K562 (cell line): ENCODE results near the gene CNBD2. TPM values are rescaled to one million over a fixed set of nuclear protein-coding genes. Genes with fewer than 3 reads are reported as not detected.
A peak's percentile ranks its signal among the peaks of the same experiment; 100 is the strongest.

Experiments used
- CBX1 ChIP-seq: sonication (generic); IDR thresholded peaks from 2 replicates; pipeline ENCODE4 v1.6.1; 2016; ENCODE audit warnings: antibody characterized with exemption, low read depth, mild to moderate bottlenecking
- CCAR2 ChIP-seq: fragments of 200-400 bp; formaldehyde crosslinking; IDR thresholded peaks from 2 replicates; pipeline ENCODE4 v1.6.1; 2017; ENCODE audit warnings: mild to moderate bottlenecking, low read depth, low read length
- CHD7 ChIP-seq: fragments of 200-600 bp; sonication (generic); IDR thresholded peaks from one replicate; pipeline ENCODE4 v1.6.1; 2012; ENCODE audit warnings: mild to moderate bottlenecking, low read depth, low read length, inconsistent platforms
- ELF2 ChIP-seq: fragments of 250-450 bp; sonication (Bioruptor Pico); IDR thresholded peaks from 2 replicates; pipeline ENCODE4 v1.5.0; 2021; ENCODE audit warnings: mild to moderate bottlenecking
- MED1 ChIP-seq: sonication (generic); formaldehyde crosslinking; IDR thresholded peaks from 2 replicates; pipeline ENCODE4 v1.8.1; 2023; ENCODE audit warnings: missing genetic modification reagents, borderline replicate concordance
- PHF8 ChIP-seq: fragments of 200-600 bp; sonication (generic); IDR thresholded peaks from 2 replicates; pipeline ENCODE4 v1.6.1; 2012; ENCODE audit warnings: mixed run types, mild to moderate bottlenecking, inconsistent platforms, low read length, moderate library complexity, borderline replicate concordance
- PYGO2 ChIP-seq: fragments of 450-650 bp; IDR thresholded peaks from 2 replicates; pipeline ENCODE4 v1.6.1; 2016; ENCODE audit warnings: mild to moderate bottlenecking, missing genetic modification characterization, moderate library complexity, missing compliant biosample characterization
- SP1 ChIP-seq: sonication (generic); formaldehyde crosslinking; IDR thresholded peaks from 2 replicates; pipeline ENCODE4 v1.8.1; 2022; ENCODE audit warnings: mild to moderate bottlenecking, missing genetic modification reagents
- ZBTB2 ChIP-seq: fragments of 450-650 bp; IDR thresholded peaks from 2 replicates; pipeline ENCODE4 v1.6.1; 2016; ENCODE audit warnings: antibody characterized with exemption
- ZNF395 ChIP-seq: fragments of 200-800 bp; sonication (Bioruptor generic); IDR thresholded peaks from 2 replicates; pipeline ENCODE4 v1.6.1; 2017; ENCODE audit warnings: missing genetic modification characterization, missing compliant biosample characterization
- ZNF77 ChIP-seq: fragments of 250-450 bp; sonication (Bioruptor Pico); IDR thresholded peaks from 2 replicates; pipeline ENCODE4 v1.5.0; 2020
- polyA plus RNA-seq, 8 experiments: library from polyadenylated mRNA; depleted of rRNA in 4 of 8; stranded (reverse) in 5 of 8; unstranded in 3 of 8; fragments of >200 nt; fragmentation: Nextera tagmentation in 2 of 8; fragmentation: Illumina TruSeq in 1 of 8; extraction: Ambion mirVana in 2 of 8; extraction: Trizol in 1 of 8; gene quantifications; 2 replicates each; pipeline versions ENCODE4 v1.2.1 to v1.2.3, GENCODE V29; 2011 to 2014; ENCODE audit warnings: inconsistent platforms in 1 of 8, missing spikeins in 1 of 8
- total RNA-seq, 7 experiments: library from RNA; depleted of rRNA in 6 of 7; stranded (reverse); fragments of >200 nt in 6 of 7; fragmentation: Illumina TruSeq in 2 of 7; extraction: Trizol in 2 of 7; gene quantifications; 2 replicates each; pipeline versions ENCODE4 v1.2.1 to v1.2.3, GENCODE V29; 2011 to 2021; ENCODE audit warnings: low replicate concordance in 1 of 7

Gene CNBD2
- total and polyA plus RNA-seq, 9 of the 15 experiments (the other 6 are each of a cell fraction or from before 2014, with no cell fraction given) = 3.2 to 17.5 (median 5.3) TPM

GRCh38 chr20:36063916-36064657 lies 95.7 kb downstream of the CNBD2 start (continued):
- TF ChIP-seq CHD7 (no peak), ZNF77 (CRISPR knock-in tag) (no peak), MED1 (CRISPR knock-in tag) (no peak), PHF8 (peak; percentile 47; the same call in 1 of the 2 replicates), ZBTB2 (no peak), ELF2 (no peak), CBX1 (no peak), ZNF395 (0 out of 2 replicates have a peak, but pooled peaks have one; percentile 9), CCAR2 (no peak), SP1 (CRISPR knock-in tag) (no peak), PYGO2 (no peak)
